ENCODE measurements around the gene EVL. TPM values are rescaled to one million over a fixed set of nuclear protein-coding genes. Genes with fewer than 3 reads are reported as not detected.

EVL gene
- total and polyA plus RNA-seq, 3 donors from 2014 or later, result 87.4 to 96.8 (median 91.7) TPM

GRCh38 chr14:100141098-100141497 lies 75.9 kb downstream of the EVL start:
- Histone ChIP-seq H3K4me1 (peaks cover 11% of the 10 kb centered on the region), H3K27ac (no peak overlapping the region), H3K9me3 (no peaks in the 10 kb centered on the region), H3K4me3 (no peak overlapping the region), H3K36me3 (ENCODE audit: low read depth, missing control alignments) (no peaks in the 10 kb centered on the region), H3K27me3 (no peaks in the 10 kb centered on the region)
- 83 to 94% methylated on average over 7 of the region's 7 CpGs for WGBS, 2 donors
- intact Hi-C loops (cut with DNase I; ENCODE audit: low total_unique reads), result no loop called here
- TF ChIP-seq, protein P1, sequence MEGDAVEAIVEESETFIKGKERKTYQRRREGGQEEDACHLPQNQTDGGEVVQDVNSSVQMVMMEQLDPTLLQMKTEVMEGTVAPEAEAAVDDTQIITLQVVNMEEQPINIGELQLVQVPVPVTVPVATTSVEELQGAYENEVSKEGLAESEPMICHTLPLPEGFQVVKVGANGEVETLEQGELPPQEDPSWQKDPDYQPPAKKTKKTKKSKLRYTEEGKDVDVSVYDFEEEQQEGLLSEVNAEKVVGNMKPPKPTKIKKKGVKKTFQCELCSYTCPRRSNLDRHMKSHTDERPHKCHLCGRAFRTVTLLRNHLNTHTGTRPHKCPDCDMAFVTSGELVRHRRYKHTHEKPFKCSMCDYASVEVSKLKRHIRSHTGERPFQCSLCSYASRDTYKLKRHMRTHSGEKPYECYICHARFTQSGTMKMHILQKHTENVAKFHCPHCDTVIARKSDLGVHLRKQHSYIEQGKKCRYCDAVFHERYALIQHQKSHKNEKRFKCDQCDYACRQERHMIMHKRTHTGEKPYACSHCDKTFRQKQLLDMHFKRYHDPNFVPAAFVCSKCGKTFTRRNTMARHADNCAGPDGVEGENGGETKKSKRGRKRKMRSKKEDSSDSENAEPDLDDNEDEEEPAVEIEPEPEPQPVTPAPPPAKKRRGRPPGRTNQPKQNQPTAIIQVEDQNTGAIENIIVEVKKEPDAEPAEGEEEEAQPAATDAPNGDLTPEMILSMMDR (IDR thresholded peaks at IDR 0.05), result no peak
- TF ChIP-seq POLR2A (IDR thresholded peaks at IDR 0.05), result no peak
- DNase-seq, result no peak

- Histone ChIP-seq H3K27ac (peak overlapping the region in 1 of 2 donors; percentile 41), H3K4me3 (no peak overlapping the region)
- 51 to 66% methylated on average over 5 to 14 of the region's 14 CpGs for WGBS, 2 donors
Measured at GRCh38 chr14:100142073-100143040, 77.1 kb downstream of the EVL start.

DNA sequence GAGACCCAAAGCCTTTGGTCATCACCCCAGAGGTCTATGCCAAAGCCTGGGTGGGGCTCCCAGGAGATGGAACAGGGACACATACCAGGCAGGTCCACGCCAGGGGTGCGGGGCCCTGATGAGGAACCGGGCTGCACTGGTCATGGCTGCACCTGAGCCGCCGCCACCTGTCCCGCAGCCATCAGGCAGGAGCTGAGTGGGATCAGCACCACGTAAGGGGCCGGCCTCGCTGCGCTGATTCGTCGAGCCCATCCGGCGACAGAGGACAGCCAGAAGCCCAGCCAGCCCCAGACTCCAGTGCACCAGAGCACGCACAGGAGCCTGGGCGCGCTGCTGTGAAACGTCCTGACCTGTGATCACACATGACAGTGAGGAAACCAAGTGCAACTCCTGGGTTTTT lies 78.3 kb downstream of the EVL start:
- intact Hi-C loops (cut with DNase I; ENCODE audit: low total_unique reads), result no loop called here
- WGBS, 2 donors, result 91 to 96% methylated on average over 10 to 18 of the region's 18 CpGs
- H3K9me3 ChIP-seq, result no peaks in the 10 kb centered on the region
- no peaks in the 10 kb centered on the region for H3K27me3 ChIP-seq
- H3K27ac ChIP-seq, result no peak overlapping the region
- no peak for TF ChIP-seq POLR2A (IDR thresholded peaks at IDR 0.05)
- TF ChIP-seq, protein P1 (IDR thresholded peaks at IDR 0.05), result no peak
- H3K4me3 ChIP-seq, result no peak overlapping the region
- H3K4me1 ChIP-seq, result peaks cover 11% of the 10 kb centered on the region
- no peak for DNase-seq
- no peaks in the 10 kb centered on the region for H3K36me3 ChIP-seq (ENCODE audit: low read depth, missing control alignments)

More at GRCh38 chr14:100142073-100143040, 77.1 kb downstream of the EVL start:
- H3K4me1 ChIP-seq, result peaks cover 11% of the 10 kb centered on the region
- DNase-seq, result peak; percentile 57
- intact Hi-C loops (cut with DNase I; ENCODE audit: low total_unique reads), result no loop called here
- no peaks in the 10 kb centered on the region for H3K36me3 ChIP-seq (ENCODE audit: low read depth, missing control alignments)
- TF ChIP-seq, protein P1 (IDR thresholded peaks at IDR 0.05), result no peak
- no peak for TF ChIP-seq POLR2A (IDR thresholded peaks at IDR 0.05)
- H3K9me3 ChIP-seq, result no peaks in the 10 kb centered on the region
- H3K27me3 ChIP-seq, result no peaks in the 10 kb centered on the region

GRCh38 chr14:100143934-100144333 lies 78.7 kb downstream of the EVL start:
- DNase-seq, result no peak
- no peaks in the 10 kb centered on the region for H3K9me3 ChIP-seq
- WGBS, 2 donors, result 92 to 94% methylated on average over 23 of the region's 23 CpGs

More at GRCh38 chr14:100143934-100144333, 78.7 kb downstream of the EVL start:
- TF ChIP-seq POLR2A (IDR thresholded peaks at IDR 0.05), result no peak
- TF ChIP-seq, protein P1 (IDR thresholded peaks at IDR 0.05), result no peak
- H3K4me3 ChIP-seq, result no peak overlapping the region
- H3K27me3 ChIP-seq, result no peaks in the 10 kb centered on the region
- intact Hi-C loops (cut with DNase I; ENCODE audit: low total_unique reads), result no loop called here
- no peak overlapping the region for H3K27ac ChIP-seq
- H3K36me3 ChIP-seq (ENCODE audit: low read depth, missing control alignments), result no peaks in the 10 kb centered on the region
- H3K4me1 ChIP-seq, result peaks cover 11% of the 10 kb centered on the region

Data from testis (tissue), 3 donors.